Breast epithelium (tissue), 3 donors: Measurements from ENCODE around the gene PRKCE.

ENCODE experiments used
- CTCF ChIP-seq, 3 donors: fragments of 450-650 bp; IDR thresholded peaks; one replicate each; pipeline ENCODE4 v1.5.1; 2016 to 2017; ENCODE audit warnings: antibody characterized with exemption in 3 of 3, mild to moderate bottlenecking in 3 of 3, moderate library complexity in 3 of 3
- POLR2A ChIP-seq: fragments of 450-650 bp; IDR thresholded peaks from one replicate; pipeline ENCODE4 v1.6.1; 2016; ENCODE audit warnings: antibody characterized with exemption, mild to moderate bottlenecking, moderate library complexity

- TF ChIP-seq CTCF (IDR thresholded peaks at IDR 0.05) (no peak), POLR2A (no peak)
These were observed 259.1 kb downstream of the PRKCE start for GRCh38 chr2:45910473-45911060.
